Right renal pelvis (tissue), 4 donors: ENCODE results near the gene RFX3. TPM values are rescaled to one million over a fixed set of nuclear protein-coding genes. Genes with fewer than 3 reads are reported as not detected.

Experiments used
- DNase-seq, 4 donors: peaks; one replicate each; pipeline ENCODE4 v3.0.0-alpha.2; 2013; ENCODE audit warnings: low read depth in 4 of 4, low spot score in 3 of 4, missing footprints in 1 of 4
- polyA plus RNA-seq, 4 donors: library from polyadenylated mRNA; unstranded; fragments of 120-200 nt; gene quantifications; one replicate each; pipeline ENCODE4 v1.2.1, GENCODE V29; 2013; ENCODE audit not compliant: insufficient read length in 4 of 4

The RFX3 gene
- polyA plus RNA-seq, 4 donors = 14.5 to 19.9 (median 17.5) TPM

DNA sequence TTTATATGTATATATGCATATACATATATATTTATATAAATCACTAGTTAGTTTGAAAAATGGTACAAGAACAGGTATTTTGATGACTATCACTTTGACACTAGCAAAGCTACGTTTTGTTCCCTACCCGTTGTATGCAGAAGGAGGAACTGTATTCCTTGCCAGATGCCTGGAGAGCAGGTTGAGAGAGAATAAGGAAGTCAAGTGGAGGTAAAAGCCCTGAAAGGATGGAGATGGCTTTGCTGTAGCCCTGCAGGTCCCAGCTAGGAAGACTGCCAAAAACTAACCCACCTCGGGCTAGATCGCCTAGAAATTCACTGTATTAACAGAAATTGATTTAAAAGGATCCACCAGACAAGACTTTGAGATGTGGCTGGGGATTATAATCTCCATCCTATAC is 229.3 kb downstream of the RFX3 start:
- no peak for DNase-seq

DNA sequence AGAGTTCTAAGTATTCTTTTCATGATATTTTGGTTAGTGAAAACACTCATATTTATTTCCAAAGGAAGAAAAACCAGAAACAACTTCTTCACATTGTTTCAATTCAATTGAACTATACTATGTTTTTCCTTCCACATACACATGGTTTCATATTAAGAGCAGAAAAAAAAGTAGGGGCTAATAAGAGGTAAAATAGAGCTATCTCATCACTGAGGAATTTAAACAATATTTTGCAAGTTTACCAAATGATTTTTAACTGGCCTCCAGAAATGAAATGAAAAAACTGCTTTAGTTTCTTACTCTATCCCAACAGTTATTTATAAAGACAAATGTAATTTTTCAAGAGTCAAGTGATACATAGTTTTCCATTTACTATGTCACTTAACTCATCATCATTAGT is 233.5 kb downstream of the RFX3 start:
- no peak for DNase-seq

DNA sequence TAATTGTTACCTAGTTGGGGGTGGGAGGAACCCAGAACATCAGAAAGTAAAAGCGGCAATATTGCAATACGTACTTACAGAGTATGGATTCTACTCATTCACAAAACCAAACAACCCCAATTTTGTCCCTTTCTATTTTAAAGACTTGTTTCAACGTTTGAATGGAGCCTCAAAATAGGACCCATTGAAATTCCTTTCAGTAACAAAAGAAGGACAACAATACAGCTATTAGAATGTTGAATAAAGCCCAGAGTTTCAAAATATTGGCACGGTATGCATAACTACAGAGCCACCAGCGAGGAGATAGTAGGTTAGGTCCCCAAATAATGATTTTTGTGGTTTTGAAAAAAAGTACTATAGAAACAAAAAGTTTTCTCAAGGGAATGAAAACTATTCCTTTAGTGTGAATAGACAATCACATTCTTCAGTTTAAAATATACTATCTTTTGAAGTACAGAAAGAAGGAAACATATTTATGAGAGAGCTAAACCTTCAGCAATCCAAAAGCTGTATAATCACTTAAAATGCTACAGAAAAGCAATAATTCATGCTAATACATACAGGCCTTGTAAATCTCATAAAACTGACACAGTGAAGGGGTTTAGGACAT is 235.5 kb downstream of the RFX3 start:
- no peak for DNase-seq

DNA sequence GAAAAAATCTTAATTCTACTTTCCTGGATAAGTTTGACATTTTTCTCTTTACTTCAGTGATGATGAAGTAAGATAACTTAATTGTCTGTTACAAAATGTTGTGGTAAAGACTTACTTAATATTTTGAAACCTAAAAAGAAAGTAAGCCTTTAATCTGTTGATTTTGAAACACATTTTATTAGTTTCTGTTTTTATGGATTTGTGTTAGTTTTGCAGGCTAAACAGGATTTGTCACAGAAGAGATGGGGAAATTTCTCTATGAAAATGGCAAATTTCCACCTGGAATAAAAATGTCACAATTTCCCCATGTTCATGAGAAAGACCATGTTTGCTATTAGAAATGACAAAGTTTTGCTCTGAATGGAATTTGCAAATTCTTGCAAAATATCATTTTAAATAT is 237.1 kb downstream of the RFX3 start:
- DNase-seq = no peak

DNA sequence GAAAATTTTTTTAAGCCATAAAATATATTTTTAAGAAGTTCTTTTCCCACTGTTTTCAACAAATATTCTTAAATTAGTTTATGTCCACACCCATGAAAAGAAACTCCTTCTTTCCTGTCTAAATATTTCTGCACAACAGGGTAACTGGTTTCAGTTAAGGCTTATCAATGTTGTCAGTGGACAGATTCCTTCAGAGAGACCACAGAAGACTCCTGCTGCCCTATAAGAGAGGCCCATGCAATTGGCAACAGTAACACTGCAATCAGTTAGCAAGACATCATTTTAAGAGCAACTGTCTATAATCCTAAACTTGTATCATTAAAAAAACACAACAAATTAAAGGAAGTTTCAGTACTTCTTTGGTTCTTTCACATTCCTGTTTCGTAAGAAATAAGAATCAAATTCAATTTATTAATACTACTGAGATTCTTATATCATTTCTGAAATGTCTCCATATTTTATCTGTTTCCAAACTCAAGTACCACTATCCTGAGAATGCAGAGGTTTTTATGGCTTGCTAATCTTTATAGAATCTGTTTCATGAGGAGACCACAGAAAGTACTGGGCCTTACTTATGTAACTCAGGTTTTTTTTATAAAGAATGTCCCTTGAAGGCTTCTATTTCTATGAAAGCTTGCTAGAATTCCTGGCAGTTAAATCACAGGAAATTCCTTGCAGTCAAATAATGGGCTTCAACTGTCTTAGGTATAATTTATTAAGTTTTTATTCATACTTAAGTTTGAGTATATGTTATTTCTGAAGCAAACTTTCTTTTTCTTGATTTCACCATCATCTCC is 240.2 kb downstream of the RFX3 start:
- no peak for DNase-seq

DNA sequence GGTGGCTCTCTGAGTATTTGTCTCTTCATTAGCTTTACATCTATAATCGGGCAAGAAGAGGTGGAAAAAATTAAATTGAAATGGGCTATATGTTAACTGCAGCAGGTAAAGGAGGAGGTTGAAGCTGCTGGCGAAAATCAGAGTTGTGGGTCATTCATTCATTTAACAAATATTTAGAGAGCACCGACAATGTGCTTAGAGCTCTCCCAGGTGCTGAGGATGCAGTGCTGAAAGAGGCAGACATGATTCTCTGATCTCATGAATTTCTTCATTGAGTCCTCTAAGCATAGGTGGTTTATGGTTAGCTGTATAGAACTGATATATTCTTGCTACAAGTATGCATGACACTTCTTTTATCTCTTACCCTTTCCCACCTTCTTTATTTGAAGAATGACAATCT is 243.4 kb downstream of the RFX3 start:
- no peak for DNase-seq

GRCh38 chr9:3281399-3281798 is 244.4 kb downstream of the RFX3 start:
- DNase-seq = no peak

- DNase-seq = no peak
These were observed 248.6 kb downstream of the RFX3 start for GRCh38 chr9:3277200-3277599.

DNA sequence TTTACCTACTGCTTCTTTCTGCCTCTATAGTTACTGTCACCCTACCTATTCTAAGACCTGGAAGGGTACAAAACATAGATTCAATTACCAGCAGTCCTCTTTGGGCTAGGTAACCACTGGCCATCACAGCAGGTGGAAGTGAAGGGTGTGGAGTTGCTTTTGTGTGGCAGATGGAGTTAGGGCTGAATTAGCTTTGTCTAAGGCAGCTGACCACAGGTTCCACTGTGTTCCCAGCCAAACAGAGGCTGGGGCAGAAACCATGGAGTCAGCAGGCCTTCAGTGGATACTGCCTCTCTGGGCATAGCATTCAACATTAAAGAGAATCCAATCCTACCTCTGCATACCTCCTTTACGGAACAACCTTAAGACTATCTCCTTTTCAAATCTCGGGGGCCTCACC is 254.2 kb downstream of the RFX3 start:
- no peak for DNase-seq

DNA sequence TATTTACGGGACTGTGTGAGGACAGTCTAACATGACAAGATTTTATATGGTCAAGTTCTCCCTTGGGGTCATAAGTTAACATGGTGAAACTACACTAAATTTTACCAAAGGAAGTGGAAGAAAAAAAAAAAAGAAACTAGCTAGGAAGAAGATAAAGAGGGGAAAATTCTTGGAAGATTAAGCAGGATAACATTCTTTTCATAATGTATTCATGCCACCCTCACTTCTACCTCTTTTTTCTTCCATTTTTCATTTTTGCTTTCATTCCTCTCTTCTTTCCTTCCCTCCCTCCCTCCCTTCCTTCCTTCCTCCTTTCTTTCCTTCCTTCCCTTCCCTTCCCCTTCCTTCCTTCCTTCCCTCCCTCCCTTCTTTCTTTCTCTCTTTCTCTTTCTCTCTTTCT is 254.6 kb downstream of the RFX3 start:
- no peak for DNase-seq

DNA sequence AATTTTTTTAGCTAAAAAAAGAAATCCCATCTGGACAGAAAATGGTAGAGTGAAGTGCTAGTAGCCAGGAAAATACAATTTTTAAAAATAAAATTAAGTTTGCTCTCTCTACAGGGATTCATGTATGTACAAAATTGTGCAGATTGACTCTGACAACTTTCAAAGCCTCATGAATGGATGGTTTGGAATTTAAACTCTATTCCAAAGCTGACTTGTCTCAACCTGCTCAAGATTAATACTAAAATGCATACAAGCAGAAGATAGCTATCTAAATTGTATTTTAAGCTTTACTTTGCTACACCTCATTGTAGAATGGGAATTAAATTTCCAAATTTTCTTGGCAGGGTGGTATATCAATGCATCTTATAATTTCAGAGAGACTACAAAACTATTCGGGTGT is 257.6 kb downstream of the RFX3 start:
- DNase-seq = no peak

DNA sequence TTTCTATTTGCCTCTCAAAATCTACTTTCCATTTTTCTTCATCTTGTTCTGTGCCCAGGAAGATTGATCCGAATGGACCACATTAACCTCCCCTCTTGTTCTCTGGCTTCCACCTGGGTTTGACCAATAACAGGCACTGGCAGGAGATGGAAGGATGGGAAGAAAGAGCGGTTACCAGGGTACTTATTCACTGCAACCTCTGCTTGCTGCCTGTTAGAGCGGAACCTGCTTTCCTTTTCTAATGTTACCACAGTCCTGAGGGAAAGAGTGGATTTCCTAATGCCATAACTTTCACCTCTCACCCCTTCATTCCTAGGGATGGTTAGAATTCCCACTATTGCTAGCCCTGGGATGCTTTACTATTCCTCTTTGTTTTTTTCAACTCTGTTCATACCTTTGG is 262.1 kb downstream of the RFX3 start:
- DNase-seq = no peak

- DNase-seq = no peak
These were observed 262.8 kb downstream of the RFX3 start for GRCh38 chr9:3262826-3263529.

DNA sequence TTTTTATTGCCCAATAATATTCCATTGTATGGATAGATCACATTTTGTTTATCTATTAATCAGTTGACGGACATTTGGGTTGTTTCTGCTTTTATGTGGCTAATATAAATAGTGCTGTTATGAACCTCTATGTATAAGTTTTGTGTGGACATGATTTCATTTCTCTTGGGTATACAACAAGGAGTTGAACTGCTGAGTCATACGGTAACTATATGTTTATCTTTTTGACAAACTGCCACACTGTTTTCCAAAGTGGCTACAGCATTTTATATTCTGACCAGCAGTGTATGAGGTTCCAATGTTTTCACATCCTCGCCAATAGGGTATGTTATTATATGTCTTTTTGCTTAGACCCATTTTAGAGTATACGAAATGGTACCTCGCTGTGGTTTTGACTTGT is 264.3 kb downstream of the RFX3 start:
- DNase-seq = no peak

DNA sequence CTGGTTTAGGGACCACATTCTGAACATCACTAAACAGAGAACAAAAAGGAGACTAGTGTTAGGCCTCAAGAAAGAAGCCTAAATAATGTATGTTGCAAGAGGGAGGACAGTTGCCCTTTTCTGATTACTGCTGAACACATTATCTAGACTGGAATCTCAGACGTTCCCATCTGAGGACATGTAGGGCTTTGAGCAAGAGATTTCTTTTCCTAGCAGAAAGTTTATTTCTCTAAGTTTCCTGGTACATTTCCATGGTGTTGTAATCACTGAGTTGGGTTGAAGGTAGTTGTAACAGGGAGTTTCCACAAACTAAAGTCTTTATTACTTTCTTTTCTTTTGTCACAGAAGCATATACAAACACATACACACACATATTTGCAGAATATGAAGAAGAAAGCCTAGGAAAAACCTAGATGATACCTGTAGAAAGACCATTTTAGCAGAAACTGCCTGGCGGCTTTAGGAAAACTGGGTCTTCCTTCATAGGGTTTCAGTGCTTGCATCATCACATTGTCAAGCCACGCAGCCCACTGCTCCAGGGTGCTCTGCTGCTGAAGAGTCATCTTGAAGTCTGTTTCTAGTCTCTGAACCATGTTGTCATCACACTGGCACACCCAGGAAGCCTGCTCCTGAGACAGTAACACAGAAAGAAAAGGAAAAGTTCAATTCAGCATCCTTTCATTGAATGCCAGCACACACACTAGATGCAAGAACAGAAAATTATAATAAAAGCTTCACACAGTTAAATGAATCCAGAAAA is 269.1 kb downstream of the RFX3 start:
- no peak for DNase-seq

DNA sequence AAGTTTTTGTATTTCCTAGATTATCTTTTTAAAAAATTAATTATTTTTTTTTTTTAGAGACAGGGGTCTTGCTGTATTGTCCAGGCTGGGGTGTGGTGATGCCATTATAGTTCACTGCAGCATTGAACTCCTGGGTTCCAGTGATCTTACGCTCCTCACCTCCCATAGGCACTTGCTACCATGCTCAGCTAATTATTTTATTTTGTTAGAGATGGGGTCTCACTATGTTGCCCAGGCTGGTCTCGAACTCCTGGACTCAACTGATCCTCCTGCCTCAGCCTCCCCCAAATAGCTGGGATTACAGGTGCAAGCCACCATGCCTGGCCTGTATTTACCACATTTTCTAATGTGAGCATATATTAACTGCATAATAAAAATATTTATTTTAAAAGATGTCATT is 274.5 kb downstream of the RFX3 start:
- no peak for DNase-seq

DNA sequence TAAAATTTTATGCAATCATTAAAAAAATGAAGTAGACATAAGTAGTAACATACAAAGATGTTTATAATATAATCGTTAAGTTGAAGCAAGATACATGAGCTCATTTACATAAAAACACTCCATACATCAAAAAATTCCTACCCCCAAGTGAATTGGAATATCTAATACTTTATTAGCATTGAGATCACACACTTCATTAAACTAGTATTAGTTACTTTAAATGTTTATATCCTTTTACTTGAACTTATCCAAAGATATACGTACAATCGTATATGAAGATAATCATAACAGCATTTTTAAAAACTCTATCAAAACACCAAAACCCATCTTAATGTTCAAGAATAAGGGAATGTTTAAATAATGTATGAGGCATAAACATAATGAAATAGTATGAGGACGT is 275.1 kb downstream of the RFX3 start:
- no peak for DNase-seq

GRCh38 chr9:3247211-3247610 is 278.6 kb downstream of the RFX3 start:
- DNase-seq = no peak

DNA sequence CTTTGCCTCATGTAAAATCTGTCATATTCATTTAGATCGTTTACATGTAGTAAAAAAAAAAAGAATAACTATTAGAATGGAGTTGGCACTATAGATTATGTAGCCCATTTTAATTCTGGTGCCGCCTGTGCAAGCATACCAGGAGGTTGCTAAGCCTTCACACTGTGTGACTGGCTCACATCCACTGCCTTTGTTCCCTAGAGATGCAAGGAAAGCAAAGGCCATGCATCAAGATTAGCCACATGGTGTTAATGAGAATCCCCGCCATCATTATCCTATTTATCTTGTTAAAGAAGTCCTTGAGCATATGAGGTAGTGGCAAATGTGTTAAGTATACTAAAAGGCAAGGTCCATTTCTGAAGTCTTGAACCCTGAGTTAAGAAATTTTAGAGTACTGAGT is 279.6 kb downstream of the RFX3 start:
- no peak for DNase-seq

- DNase-seq = no peak
These were observed 280.7 kb downstream of the RFX3 start for GRCh38 chr9:3244963-3245653.

- DNase-seq = no peak
These were observed 282.1 kb downstream of the RFX3 start for GRCh38 chr9:3243683-3244082.
